ENCODE measurements around the gene USHBP1. TPM values are rescaled to one million over a fixed set of nuclear protein-coding genes. Genes with fewer than 3 reads are reported as not detected.

Gene USHBP1
- total and polyA plus RNA-seq, 2 of the 13 experiments (the other 11 are each of a cell fraction or from before 2014, with no cell fraction given), result 0.15 to 1.5 TPM

DNA sequence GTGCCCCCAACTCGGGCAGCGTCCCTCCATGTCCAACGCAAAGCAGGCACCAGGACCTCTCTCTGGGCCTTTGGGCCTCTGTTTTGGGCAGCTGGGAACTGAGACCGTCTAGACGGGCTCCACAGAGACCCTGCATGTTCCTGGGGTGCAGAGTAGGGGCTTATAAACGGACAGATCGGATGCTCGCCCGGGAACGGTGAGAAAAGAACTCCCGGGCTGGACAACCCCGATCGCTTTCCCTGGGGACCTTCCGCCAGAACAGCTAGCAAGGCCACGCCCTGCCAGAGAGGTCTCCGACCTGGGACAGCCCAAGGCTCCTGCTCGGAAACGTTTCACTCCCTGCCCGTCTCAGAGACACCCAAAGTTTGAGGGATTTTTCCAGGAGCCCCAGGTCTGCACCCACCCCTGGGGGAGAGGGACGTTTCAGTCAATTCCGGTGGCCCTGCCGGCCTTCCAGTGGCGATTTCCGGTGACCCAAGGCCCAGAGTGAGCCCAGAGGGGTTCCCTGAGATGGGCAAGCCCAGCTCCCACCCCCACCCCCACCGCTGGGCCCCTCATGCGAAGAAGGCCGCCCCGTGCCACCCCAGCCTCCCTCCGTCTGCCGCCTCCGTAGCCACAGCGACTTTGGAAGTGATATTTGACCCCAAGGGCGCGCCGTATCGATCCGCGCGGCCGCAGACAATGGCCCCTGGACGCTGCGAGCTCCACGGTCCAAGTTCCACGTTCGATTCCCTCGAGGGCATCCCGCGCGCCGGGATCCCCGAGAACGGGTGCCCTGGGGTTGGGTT, 20.5 kb downstream of the USHBP1 start (continued):
- no peak for TF ChIP-seq RBAK (CRISPR knock-in tag; IDR thresholded peaks at IDR 0.05)
- TF ChIP-seq SP5 (CRISPR knock-in tag; IDR thresholded peaks at IDR 0.05; ENCODE audit: borderline replicate concordance, low read depth), result peak; percentile 58
- TF ChIP-seq, protein P1, sequence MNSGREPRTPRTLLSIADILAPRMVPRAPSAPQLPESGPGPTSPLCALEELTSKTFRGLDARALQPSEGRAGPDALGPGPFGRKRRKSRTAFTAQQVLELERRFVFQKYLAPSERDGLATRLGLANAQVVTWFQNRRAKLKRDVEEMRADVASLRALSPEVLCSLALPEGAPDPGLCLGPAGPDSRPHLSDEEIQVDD (CRISPR knock-in tag; IDR thresholded peaks at IDR 0.05; ENCODE audit: borderline replicate concordance), result no peak
- no peak for TF ChIP-seq THAP9 (CRISPR knock-in tag; IDR thresholded peaks at IDR 0.05; ENCODE audit: borderline replicate concordance)
- no peak for TF ChIP-seq ZNF550 (CRISPR knock-in tag; IDR thresholded peaks at IDR 0.05; ENCODE audit: borderline replicate concordance)
- TF ChIP-seq MTF1 (CRISPR knock-in tag; IDR thresholded peaks at IDR 0.05), result no peak
- TF ChIP-seq PHF20 (CRISPR knock-in tag; IDR thresholded peaks at IDR 0.05), result no peak; the same call in 1 of the 2 replicates
- TF ChIP-seq PLSCR1 (CRISPR knock-in tag; IDR thresholded peaks at IDR 0.05; ENCODE audit: borderline replicate concordance), result no peak
- no peak for TF ChIP-seq ZNF562 (CRISPR knock-in tag; IDR thresholded peaks at IDR 0.05; ENCODE audit: borderline replicate concordance)
- no peak for TF ChIP-seq SMAD1 (CRISPR knock-in tag; IDR thresholded peaks at IDR 0.05; ENCODE audit: borderline replicate concordance, low read depth)
- no peak for TF ChIP-seq TCF7 (IDR thresholded peaks at IDR 0.05; ENCODE audit: low read depth)
- TF ChIP-seq ZSCAN12 (CRISPR knock-in tag; IDR thresholded peaks at IDR 0.05), result no peak
- TF ChIP-seq ZNF205 (CRISPR knock-in tag; IDR thresholded peaks at IDR 0.05), result peak; percentile 67; the same call in 1 of the 2 replicates
- TF ChIP-seq BCL6 (CRISPR knock-in tag; IDR thresholded peaks at IDR 0.05), result peak; percentile 99
- no peak for TF ChIP-seq MIER2 (CRISPR knock-in tag; IDR thresholded peaks at IDR 0.05)
- no peak for TF ChIP-seq MATR3 (CRISPR knock-in tag; IDR thresholded peaks at IDR 0.05)
- TF ChIP-seq ZFYVE20 (CRISPR knock-in tag; IDR thresholded peaks at IDR 0.05; ENCODE audit: borderline replicate concordance, low read depth), result no peak
- TF ChIP-seq, protein P2, sequence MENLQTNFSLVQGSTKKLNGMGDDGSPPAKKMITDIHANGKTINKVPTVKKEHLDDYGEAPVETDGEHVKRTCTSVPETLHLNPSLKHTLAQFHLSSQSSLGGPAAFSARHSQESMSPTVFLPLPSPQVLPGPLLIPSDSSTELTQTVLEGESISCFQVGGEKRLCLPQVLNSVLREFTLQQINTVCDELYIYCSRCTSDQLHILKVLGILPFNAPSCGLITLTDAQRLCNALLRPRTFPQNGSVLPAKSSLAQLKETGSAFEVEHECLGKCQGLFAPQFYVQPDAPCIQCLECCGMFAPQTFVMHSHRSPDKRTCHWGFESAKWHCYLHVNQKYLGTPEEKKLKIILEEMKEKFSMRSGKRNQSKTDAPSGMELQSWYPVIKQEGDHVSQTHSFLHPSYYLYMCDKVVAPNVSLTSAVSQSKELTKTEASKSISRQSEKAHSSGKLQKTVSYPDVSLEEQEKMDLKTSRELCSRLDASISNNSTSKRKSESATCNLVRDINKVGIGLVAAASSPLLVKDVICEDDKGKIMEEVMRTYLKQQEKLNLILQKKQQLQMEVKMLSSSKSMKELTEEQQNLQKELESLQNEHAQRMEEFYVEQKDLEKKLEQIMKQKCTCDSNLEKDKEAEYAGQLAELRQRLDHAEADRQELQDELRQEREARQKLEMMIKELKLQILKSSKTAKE (CRISPR knock-in tag; IDR thresholded peaks at IDR 0.05; ENCODE audit: borderline replicate concordance), result peak; percentile 98
- no peak for TF ChIP-seq ZFP36L2 (CRISPR knock-in tag; IDR thresholded peaks at IDR 0.05)
- TF ChIP-seq CHD4 (IDR thresholded peaks at IDR 0.05; ENCODE audit: borderline replicate concordance, low read length), result no peak
- no peak for TF ChIP-seq ZNF230 (CRISPR knock-in tag; IDR thresholded peaks at IDR 0.05)
- TF ChIP-seq NFE2 (CRISPR knock-in tag; IDR thresholded peaks at IDR 0.05), result no peak
- no peak for TF ChIP-seq TMF1 (CRISPR knock-in tag; IDR thresholded peaks at IDR 0.05; ENCODE audit: low read depth)
- no peak for TF ChIP-seq HNRNPLL (IDR thresholded peaks at IDR 0.05; ENCODE audit: low read depth, low read length, poor library complexity, severe bottlenecking)
- TF ChIP-seq NCOR1 (IDR thresholded peaks at IDR 0.05; ENCODE audit: borderline replicate concordance, low read length), result peak; percentile 92
- no peak for TF ChIP-seq ATF1 (CRISPR knock-in tag; IDR thresholded peaks at IDR 0.05)

Data from HepG2 (cell line).